Measurements from ENCODE around the gene A3GALT2.
"Not testable (repeated sequence)": the region's sequence is repeated elsewhere in the genome, so short reads cannot be mapped to it uniquely, and the experiment has no call there.

The A3GALT2 gene

GRCh38 chr1:33294071-33295010 lies 26.6 kb downstream of the A3GALT2 start:
- DNase-seq (ENCODE audit: low read depth in 3 of 3, low spot score in 1 of 3), result no peak

GRCh38 chr1:33292726-33293340 lies 28.1 kb downstream of the A3GALT2 start:
- DNase-seq (ENCODE audit: low read depth in 3 of 3, low spot score in 1 of 3), result no peak

GRCh38 chr1:33290615-33291014 lies 30.3 kb downstream of the A3GALT2 start:
- not testable (repeated sequence) for DNase-seq (ENCODE audit: low read depth in 3 of 3, low spot score in 1 of 3)

- DNase-seq (ENCODE audit: low read depth in 3 of 3, low spot score in 1 of 3), result no peak
Measured at GRCh38 chr1:33289858-33290154, 31.1 kb downstream of the A3GALT2 start.

GRCh38 chr1:33288976-33289857 lies 31.7 kb downstream of the A3GALT2 start:
- DNase-seq (ENCODE audit: low read depth in 3 of 3, low spot score in 1 of 3), result no peak

DNA sequence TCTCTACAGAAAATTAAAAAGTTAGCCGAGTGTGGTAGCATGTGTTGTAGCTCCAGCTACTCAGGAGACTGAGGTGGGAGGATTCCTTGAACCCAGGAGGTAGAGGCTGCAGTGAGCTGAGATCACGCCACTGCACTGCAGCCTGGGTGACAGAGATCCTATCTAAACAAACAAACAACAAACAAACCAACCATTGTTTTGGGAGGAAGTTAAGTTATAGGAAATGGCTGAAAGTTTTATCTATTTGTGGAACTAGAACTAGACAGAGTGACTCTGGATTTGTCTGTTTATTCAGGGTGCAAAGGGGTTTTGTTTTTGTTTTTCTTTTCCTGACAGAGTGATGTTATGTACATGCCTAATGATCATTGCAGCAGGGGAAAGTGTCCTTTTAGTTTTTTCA lies 33.6 kb downstream of the A3GALT2 start:
- DNase-seq (ENCODE audit: low read depth in 3 of 3, low spot score in 1 of 3), result no peak

- DNase-seq (ENCODE audit: low read depth in 3 of 3, low spot score in 1 of 3), result no peak
Measured at GRCh38 chr1:33286451-33287185, 34.3 kb downstream of the A3GALT2 start.

DNA sequence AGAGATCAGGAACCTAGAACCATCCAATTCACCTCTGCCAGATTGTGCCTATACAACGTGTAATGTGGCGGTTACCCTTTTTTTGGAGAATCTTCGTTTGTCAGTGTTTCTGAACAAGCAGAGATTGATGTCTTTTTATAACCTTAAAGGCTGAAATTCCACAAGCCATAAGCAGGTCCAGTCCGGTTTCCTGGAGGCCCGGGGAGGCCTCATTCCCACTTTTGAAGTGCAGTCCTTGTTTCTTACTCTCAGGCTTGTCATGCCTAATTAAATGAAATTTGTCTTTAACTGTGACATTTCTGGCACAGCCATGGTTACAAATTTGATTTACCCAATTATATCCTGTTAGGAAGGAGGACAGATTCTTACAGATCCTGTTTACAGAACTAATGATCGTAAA lies 36.8 kb downstream of the A3GALT2 start:
- no peak for DNase-seq (ENCODE audit: low read depth in 3 of 3, low spot score in 1 of 3)

DNA sequence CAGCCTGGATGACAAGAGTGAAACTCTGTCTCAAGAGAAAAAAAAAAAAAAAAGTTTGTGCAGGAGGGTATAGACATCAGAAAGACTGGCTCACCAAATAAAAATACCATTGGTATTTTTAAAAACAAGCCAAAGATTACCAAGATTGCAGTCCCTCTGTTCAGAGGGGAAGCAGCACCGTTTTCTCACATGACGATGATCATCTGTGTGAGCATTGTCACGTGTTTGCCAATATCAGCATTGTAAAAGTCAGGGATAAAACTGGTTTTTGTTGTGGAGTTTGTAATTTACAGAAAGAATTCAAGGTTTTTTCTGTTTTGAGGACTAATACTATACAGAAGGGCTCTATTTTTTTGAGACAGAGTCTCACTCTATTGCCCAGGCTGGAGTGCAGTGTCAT lies 38.1 kb downstream of the A3GALT2 start:
- DNase-seq (ENCODE audit: low read depth in 3 of 3, low spot score in 1 of 3), result no peak

DNA sequence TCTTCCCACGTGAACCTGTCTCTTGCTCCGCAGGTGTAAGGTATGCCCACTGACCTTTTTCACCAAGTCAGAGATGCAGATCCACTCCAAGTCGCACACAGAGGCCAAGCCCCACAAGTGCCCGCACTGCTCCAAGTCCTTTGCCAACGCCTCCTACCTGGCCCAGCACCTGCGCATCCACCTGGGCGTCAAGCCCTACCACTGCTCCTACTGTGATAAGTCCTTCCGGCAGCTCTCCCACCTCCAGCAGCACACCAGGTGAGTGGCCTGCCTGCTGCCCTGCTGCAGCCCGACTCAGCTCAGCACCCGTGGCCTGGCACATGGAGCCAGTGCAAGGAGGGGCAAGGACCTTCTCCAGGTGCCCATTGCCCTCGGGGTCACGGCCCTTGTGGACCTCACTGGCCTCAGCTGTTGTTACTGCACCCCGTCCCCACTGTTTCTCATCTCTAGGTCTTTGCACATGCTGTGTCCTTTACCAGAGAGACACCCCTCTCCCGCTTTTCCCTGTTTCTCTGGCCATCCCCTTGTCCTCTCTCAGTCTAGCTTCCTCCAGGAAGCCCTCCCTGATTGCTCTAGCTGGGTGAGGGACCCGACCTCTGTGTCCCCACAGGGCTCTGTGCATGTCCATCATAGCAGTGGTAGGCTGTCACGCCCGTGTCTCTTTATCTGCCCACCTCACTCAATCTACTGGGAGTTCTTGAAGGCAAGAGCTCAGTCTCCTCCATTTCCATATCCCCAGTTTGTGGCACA lies 39.2 kb downstream of the A3GALT2 start:
- no peak for DNase-seq (ENCODE audit: low read depth in 3 of 3, low spot score in 1 of 3)

GRCh38 chr1:33280091-33280661 lies 40.7 kb downstream of the A3GALT2 start:
- no peak for DNase-seq (ENCODE audit: low read depth in 3 of 3, low spot score in 1 of 3)

GRCh38 chr1:33277488-33278084 lies 43.3 kb downstream of the A3GALT2 start:
- no peak for DNase-seq (ENCODE audit: low read depth in 3 of 3, low spot score in 1 of 3)

- DNase-seq (ENCODE audit: low read depth in 3 of 3, low spot score in 1 of 3), result no peak
Measured at GRCh38 chr1:33276573-33277298, 44.2 kb downstream of the A3GALT2 start.

GRCh38 chr1:33275706-33276572 lies 45.0 kb downstream of the A3GALT2 start:
- DNase-seq (ENCODE audit: low read depth in 3 of 3, low spot score in 1 of 3), result no peak

DNA sequence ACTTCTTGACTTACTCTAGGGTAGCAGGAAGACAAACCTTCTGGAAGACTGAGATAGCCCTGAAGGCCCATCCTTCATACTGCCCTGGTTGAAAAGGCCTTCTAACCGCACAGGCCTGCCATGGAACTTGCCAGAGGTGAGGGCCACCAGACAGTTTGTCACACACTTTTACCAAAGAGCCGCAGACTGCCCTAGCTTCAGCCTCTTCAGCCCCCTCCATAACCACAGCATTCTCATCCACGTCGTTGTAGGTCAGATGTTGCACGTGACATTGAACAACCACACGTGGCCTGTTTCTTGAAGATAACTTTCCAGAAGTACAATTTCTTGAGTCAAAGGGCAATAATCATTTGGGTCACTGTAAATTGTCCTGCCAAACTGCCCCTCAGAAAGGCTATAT lies 45.7 kb downstream of the A3GALT2 start:
- no peak for DNase-seq (ENCODE audit: low read depth in 3 of 3, low spot score in 1 of 3)

- DNase-seq (ENCODE audit: low read depth in 3 of 3, low spot score in 1 of 3), result no peak
Measured at GRCh38 chr1:33274446-33274845, 46.5 kb downstream of the A3GALT2 start.

DNA sequence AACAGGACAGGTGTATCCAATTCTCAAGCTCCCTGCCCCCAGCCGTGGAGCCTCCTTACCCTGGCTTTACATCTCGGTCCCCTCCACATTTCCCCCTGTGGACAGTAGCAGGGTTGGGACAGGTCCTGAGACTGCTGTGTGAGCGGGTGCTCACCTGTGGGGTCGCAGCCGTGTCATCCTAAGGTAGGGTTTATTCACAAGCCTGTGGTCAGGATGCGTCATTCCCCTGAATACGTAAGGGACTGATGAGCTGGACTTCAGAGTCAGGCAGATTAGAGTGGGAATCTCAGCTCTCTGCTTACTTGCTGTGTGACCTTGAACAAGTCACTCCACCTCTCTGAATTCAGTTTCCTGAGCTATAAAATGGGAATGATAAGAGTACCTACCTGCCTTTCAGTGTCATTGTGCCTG lies 46.9 kb downstream of the A3GALT2 start:
- DNase-seq (ENCODE audit: low read depth in 3 of 3, low spot score in 1 of 3), result no peak

GRCh38 chr1:33273406-33273805 lies 47.5 kb downstream of the A3GALT2 start:
- DNase-seq (ENCODE audit: low read depth in 3 of 3, low spot score in 1 of 3), result no peak

Measured in stimulated activated CD4-positive, alpha-beta T cell treated with anti-CD3 and anti-CD28 coated beads, TNF-alpha, amount 100 ng/mL, for 1 hour (primary cell).